Fibroblast of skin of left biceps (primary cell): Measurements from ENCODE around the gene PKN3.

Experiments
- DNase-seq, 2 experiments: peaks; one replicate each; pipeline ENCODE4 v3.0.0-alpha.2; 2013; ENCODE audit warnings: low read depth in 2 of 2

Gene PKN3

GRCh38 chr9:128716581-128717254 lies 14.4 kb downstream of the PKN3 start:
- DNase-seq, result no peak

DNA sequence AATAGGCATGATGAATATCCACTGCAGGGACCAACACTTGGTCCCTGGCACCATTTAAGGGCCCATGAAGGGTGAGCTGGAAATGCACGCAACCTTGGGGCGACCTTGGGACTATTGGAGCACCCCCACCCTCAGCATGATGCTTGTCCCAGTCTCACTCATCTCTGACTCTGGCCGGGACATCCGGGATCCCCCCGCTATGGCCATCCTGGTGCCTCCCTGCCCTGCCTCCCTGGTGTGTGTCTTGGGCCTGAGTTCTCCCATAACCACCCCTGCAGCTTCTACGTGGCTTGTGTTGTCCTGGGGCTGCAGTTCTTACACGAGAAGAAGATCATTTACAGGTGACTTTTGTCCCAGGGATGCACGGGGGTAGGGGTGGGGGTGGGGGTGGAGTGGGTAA lies 15.7 kb downstream of the PKN3 start:
- DNase-seq, result no peak

DNA sequence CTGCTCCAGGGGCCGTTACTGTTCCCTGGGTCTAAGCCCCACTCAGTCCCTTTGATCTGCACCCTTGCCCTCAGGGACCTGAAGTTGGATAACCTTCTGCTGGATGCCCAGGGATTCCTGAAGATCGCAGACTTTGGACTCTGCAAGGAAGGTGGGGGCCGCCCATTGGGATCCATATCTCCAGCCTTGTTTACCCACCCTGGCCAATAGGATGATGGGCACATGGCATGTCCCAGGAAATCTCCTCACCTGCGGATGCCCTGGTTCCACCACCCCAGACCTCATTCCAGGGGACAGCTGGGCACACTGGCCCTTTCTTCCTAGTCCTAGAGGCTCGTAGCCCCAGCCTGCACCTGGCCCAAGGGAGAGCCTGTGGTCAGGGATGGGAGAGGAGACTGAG lies 16.2 kb downstream of the PKN3 start:
- DNase-seq, result no peak

GRCh38 chr9:128719919-128720605 lies 17.8 kb downstream of the PKN3 start:
- no peak for DNase-seq

DNA sequence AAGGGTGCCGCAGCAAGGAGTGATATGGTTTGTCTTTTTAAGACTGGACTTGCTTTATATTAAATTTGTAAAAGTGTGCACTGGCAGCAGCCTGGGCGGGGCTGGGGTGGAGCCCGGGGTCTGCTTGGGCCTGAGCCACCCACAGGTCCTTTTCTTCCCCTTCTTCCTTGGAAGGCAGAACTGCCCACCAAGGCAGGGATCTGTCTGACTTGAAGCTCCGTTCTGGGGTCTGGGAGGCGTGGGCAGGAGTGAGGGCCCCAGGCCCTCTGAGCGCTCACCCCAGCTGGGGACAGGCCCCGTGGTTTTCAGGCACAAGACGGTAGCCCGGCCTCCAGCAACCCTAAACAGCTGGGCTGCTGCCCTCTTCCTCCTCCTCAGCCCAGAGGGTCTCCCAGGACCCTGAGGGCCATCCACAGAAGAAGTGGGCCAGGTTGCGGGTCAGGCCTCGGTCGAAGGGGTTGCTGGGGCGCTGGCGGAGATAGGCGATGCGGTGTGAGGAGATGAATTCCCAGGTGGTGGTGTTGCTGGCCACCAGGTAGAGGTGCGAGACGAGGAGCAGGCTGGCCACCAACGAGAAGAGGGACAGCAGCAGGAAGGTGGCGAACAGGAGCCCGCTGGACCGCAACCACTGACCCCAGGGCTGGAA lies 18.7 kb downstream of the PKN3 start:
- DNase-seq, result no peak

GRCh38 chr9:128721487-128722010 lies 19.2 kb downstream of the PKN3 start:
- DNase-seq, result no peak

- no peak for DNase-seq
These were observed 20.4 kb downstream of the PKN3 start for GRCh38 chr9:128722380-128723351.

GRCh38 chr9:128723352-128723865 lies 21.1 kb downstream of the PKN3 start:
- DNase-seq, result no peak

DNA sequence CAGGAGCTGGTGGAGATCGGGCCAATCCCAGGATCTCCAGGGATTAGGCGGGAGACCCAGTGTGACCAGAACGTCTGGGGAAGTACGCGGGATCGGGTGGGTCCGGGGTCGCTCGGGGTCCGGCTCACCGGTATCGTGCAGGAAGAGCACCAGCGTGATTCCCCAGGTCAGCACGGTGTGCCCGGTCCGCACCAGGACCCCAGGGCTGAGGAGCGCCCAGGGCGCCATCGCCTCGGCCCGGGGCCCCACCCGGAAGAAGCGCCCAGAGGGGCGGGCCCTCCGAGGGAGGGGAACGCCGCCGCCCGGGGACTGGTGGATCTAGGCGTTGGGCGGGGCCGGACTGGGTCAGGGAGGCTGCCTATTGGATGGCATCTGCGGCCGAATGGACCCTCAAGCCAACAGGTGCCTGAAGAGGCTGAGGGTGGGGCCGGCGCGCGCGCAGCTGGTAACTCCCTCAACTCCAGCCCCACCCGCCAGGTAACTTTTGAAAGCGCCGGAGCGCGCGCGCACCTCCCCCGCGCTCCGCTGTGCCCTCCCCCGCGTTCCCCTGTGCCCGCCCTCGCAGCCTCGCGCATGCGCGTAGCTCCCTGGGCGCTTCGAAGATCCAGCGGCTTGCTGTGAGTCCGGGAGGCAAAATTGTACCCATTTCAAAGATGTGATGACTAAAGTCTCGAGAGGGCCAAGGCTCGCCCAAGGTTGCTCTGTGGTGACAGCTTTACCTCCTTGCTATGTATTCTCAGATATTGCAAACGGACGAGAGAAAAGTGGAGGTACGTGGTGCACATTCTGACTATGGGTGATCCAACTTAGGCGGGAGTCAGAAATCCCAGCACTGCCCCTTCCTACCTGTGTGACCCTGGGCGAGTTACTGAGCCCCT lies 21.8 kb downstream of the PKN3 start, which contains the start of gene ZDHHC12:
ZDHHC12 (minus strand) TSS at position 262 of the 878 bp plus-strand sequence; CDS start at position 228, 34 bp downstream.
- DNase-seq, result peak; percentile 63 to 68

DNA sequence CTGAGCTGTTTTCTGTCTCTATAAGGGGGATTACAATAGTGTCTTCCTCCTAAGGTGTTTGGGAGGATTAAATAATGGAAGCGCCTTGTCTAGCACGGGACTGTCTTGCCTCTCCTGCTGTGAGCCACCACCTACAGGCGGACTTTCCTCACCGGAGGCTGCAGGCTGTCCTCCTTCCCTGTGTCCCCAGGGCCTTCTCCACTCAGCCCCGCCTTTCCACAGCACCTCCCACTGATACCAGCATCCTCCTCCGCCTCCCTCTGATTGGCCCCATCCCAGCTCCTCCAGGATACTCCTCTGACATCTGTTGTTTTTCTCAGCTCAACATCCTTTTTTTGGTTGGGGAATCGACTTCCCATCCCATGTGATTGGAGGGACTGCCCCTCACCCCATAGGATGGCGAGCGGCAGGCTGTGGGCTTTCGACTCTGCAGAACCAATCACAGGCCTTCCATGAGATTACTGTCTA lies 22.5 kb downstream of the PKN3 start:
- peak; percentile 36 for DNase-seq

GRCh38 chr9:128727640-128728248 lies 25.4 kb downstream of the PKN3 start:
- DNase-seq, result no peak

GRCh38 chr9:128728298-128728697 lies 26.0 kb downstream of the PKN3 start:
- no peak for DNase-seq

- no peak for DNase-seq
These were observed 27.0 kb downstream of the PKN3 start for GRCh38 chr9:128729302-128729701.

DNA sequence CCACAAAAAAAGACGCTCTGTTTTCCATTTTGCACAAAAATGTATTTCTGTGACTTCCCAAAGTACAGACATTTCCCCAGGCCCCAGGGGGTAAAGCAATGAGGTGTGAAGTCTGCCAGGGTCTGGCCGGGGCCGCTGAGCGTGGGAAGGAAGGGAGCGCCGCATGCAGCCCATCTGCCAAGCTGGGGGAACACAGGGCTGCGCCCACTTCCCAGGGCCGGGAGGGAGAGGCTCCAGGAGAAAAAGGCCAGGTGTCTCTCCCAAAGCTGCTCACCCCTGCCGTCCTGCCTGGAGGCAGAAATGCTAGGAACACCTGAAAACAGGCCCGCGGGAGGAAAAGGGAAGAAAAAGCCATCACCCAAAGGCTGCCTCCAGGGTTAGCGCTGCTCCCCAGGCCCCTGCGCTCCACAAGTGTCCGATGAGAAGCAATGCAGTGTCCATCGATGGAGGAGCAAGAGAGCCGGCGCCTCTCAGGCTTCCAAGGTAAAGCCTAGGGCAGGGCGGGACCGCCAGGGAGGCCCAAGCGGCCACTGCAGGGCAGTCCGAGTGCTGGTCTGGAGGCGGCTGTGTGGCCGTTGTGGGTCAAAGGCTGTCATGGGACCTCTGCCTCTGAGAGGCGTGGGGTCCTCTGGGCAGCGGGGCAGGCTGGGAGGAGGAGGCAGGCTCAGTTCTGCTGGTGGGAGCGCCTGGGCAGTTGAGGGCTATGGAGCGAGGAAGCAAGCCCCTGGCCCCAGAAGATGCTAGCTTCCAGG lies 27.6 kb downstream of the PKN3 start:
- DNase-seq, result no peak

GRCh38 chr9:128731093-128731492 lies 28.8 kb downstream of the PKN3 start:
- DNase-seq, result no peak

GRCh38 chr9:128731691-128732090 lies 29.4 kb downstream of the PKN3 start:
- DNase-seq, result no peak

GRCh38 chr9:128732576-128732975 lies 30.3 kb downstream of the PKN3 start:
- DNase-seq, result no peak

DNA sequence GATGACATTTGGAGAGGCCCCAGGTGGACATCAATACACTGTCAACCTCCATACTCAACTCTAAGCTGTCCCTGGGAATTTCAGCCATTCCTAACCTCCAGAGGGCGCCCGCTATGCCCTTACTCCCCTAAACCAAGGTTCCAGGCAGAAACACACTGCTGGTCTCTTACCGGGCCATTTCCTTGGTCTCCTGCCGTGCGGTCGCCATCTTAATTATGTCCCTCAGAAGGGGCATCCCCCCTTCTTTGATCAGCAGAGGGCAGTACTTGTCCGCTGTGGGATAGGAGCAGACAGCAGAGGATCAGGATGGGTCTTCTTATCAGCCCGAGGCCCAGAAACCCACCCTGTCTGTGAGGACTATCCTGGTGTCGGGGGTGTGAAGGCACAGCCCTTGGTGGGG lies 31.0 kb downstream of the PKN3 start:
- peak; percentile 31 to 53 for DNase-seq

DNA sequence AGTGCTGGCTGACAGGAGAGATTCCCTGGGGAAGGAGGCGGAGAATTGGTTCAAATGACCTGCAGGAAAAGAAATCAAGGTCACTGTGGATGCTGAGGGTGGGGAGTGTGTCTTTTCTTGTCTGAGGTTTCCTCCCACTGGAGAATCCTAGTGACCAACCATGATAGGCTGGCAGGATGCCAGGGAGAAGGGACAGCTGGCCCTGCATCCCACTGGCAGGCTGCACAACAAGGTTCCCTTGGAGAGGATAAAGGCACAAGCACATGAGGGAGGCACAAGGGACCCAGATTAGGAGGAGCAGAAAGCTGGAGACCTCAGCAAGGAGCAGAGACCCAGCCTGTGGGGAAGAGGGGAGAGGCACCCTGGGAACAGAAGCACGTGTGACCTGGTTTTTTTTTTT lies 33.1 kb downstream of the PKN3 start:
- DNase-seq, result no peak
